OCI-LY3 (cell line): Measurements from ENCODE around the gene NAA30.

Experiments used
- CTCF ChIP-seq: fragments of 200-600, 300-600 bp; sonication (generic); IDR thresholded peaks from 2 replicates; pipeline ENCODE4 v1.5.1; 2014; ENCODE audit warnings: antibody characterized with exemption, low read length, low read depth
- EZH2phosphoT487 ChIP-seq: fragments of 200-600 bp; shearing (Covaris generic); IDR thresholded peaks from 2 replicates; pipeline ENCODE4 v1.6.1; 2018; ENCODE audit warnings: antibody characterized with exemption, mixed run types, low read depth

- TF ChIP-seq CTCF (no peak), EZH2phosphoT487 (no peak)
These were observed 37.8 kb upstream of the NAA30 start for GRCh38 chr14:57352396-57353170.
